ENCODE data around the gene TFG.

DNA sequence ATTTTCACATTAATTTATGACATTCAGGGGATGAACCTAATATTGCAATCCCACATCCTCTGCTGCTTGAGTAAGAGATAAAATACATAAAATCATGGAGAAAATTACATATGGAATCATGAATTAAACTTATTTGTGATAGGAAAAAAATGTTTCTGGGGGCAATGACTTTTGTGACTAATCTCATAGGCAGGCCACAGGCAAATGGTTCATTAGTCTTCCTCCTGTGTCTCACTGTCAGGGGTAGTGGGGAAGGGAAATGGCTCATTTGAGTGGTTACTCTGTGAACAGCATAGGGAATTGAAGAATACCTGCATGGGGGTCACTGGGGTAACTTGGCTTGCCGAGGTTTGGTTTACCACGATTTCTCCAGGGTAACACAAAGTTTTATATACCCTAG, 72.0 kb downstream of the TFG start:
- TF ChIP-seq, protein P1, sequence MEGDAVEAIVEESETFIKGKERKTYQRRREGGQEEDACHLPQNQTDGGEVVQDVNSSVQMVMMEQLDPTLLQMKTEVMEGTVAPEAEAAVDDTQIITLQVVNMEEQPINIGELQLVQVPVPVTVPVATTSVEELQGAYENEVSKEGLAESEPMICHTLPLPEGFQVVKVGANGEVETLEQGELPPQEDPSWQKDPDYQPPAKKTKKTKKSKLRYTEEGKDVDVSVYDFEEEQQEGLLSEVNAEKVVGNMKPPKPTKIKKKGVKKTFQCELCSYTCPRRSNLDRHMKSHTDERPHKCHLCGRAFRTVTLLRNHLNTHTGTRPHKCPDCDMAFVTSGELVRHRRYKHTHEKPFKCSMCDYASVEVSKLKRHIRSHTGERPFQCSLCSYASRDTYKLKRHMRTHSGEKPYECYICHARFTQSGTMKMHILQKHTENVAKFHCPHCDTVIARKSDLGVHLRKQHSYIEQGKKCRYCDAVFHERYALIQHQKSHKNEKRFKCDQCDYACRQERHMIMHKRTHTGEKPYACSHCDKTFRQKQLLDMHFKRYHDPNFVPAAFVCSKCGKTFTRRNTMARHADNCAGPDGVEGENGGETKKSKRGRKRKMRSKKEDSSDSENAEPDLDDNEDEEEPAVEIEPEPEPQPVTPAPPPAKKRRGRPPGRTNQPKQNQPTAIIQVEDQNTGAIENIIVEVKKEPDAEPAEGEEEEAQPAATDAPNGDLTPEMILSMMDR (IDR thresholded peaks at IDR 0.05), result no peak
- no peak for TF ChIP-seq POLR2A (IDR thresholded peaks at IDR 0.05)

Measured in body of pancreas (tissue), 4 donors.